ENCODE results near the gene TMEM89. TPM values are rescaled to one million over a fixed set of nuclear protein-coding genes. Genes with fewer than 3 reads are reported as not detected.

TMEM89 gene
- total RNA-seq, 1 experiment from 2014 or later = not detected

- intact Hi-C loops (cut with micrococcal nuclease) = no loop called here
- no peaks in the 10 kb centered on the region for H3K27me3 Mint-ChIP-seq (ENCODE audit: insufficient read depth, unreplicated experiment)
- DNase-seq (ENCODE audit: unreplicated experiment) = no peak
- no peak overlapping the region for H3K27ac Mint-ChIP-seq (ENCODE audit: low read depth, unreplicated experiment)
- BruUV-seq (replicated peaks) = no TSS peak
- H3K4me3 Mint-ChIP-seq (ENCODE audit: unreplicated experiment) = no peak overlapping the region
- no peak for TF ChIP-seq CTCF (IDR thresholded peaks at IDR 0.05; ENCODE audit: unreplicated experiment)
- no peaks in the 10 kb centered on the region for H3K4me1 Mint-ChIP-seq (ENCODE audit: insufficient read depth, unreplicated experiment)
- CTCF ChIA-PET = interaction anchor here (0.6 kb wide), 1 partner anchor 192 kb away, joined by 3 read pairs; no protein-coding TSS in a partner anchor
- peaks cover 15% of the 10 kb centered on the region for H3K36me3 Mint-ChIP-seq (ENCODE audit: insufficient read depth, unreplicated experiment)
- POLR2A ChIA-PET = no interaction called here
- H3K9me3 Mint-ChIP-seq (ENCODE audit: unreplicated experiment) = no peaks in the 10 kb centered on the region
These were observed 21.0 kb upstream of the TMEM89 start for GRCh38 chr3:48642605-48643004.

- Mint-ChIP-seq H3K4me3 (ENCODE audit: unreplicated experiment) (no peak overlapping the region), H3K36me3 (ENCODE audit: insufficient read depth, unreplicated experiment) (peaks cover 15% of the 10 kb centered on the region), H3K27ac (ENCODE audit: low read depth, unreplicated experiment) (no peak overlapping the region), H3K9me3 (ENCODE audit: unreplicated experiment) (no peaks in the 10 kb centered on the region), H3K4me1 (ENCODE audit: insufficient read depth, unreplicated experiment) (no peaks in the 10 kb centered on the region), H3K27me3 (ENCODE audit: insufficient read depth, unreplicated experiment) (no peaks in the 10 kb centered on the region)
- ChIA-PET CTCF (interaction anchor here (0.7 kb wide), 1 partner anchor 40 kb away, joined by 3 read pairs; no protein-coding TSS in a partner anchor), POLR2A (interaction anchor here (0.6 kb wide), 1 partner anchor 74 kb away, joined by 3 read pairs; no protein-coding TSS in a partner anchor)
- no TSS peak for BruUV-seq (replicated peaks)
- no peak for DNase-seq (ENCODE audit: unreplicated experiment)
- intact Hi-C loops (cut with micrococcal nuclease) = no loop called here
- TF ChIP-seq CTCF (IDR thresholded peaks at IDR 0.05; ENCODE audit: unreplicated experiment) = no peak
These were observed 19.8 kb upstream of the TMEM89 start for GRCh38 chr3:48641396-48641795.

GRCh38 chr3:48639944-48640606 is 18.5 kb upstream of the TMEM89 start:
- Mint-ChIP-seq H3K36me3 (ENCODE audit: insufficient read depth, unreplicated experiment) (peaks cover 13% of the 10 kb centered on the region), H3K4me1 (ENCODE audit: insufficient read depth, unreplicated experiment) (no peaks in the 10 kb centered on the region), H3K4me3 (ENCODE audit: unreplicated experiment) (no peak overlapping the region), H3K27me3 (ENCODE audit: insufficient read depth, unreplicated experiment) (no peaks in the 10 kb centered on the region), H3K27ac (ENCODE audit: low read depth, unreplicated experiment) (no peak overlapping the region), H3K9me3 (ENCODE audit: unreplicated experiment) (no peaks in the 10 kb centered on the region)
- no TSS peak for BruUV-seq (replicated peaks)
- POLR2A ChIA-PET = interaction anchor here (0.6 to 1.8 kb wide), 3 partner anchors 23 to 767 kb away, joined by 3 to 5 read pairs (median 4); no protein-coding TSS in a partner anchor
- DNase-seq (ENCODE audit: unreplicated experiment) = no peak
- CTCF ChIA-PET = no interaction called here
- intact Hi-C loops (cut with micrococcal nuclease) = no loop called here
- no peak for TF ChIP-seq CTCF (IDR thresholded peaks at IDR 0.05; ENCODE audit: unreplicated experiment)

- peak overlapping the region; percentile 48 for H3K27ac Mint-ChIP-seq (ENCODE audit: low read depth, unreplicated experiment)
- DNase-seq (ENCODE audit: unreplicated experiment) = no peak
- intact Hi-C loops (cut with micrococcal nuclease) = no loop called here
- peaks cover 10% of the 10 kb centered on the region for H3K4me1 Mint-ChIP-seq (ENCODE audit: insufficient read depth, unreplicated experiment)
- H3K36me3 Mint-ChIP-seq (ENCODE audit: insufficient read depth, unreplicated experiment) = peaks cover 22% of the 10 kb centered on the region
- POLR2A ChIA-PET = no interaction called here
- peak overlapping the region; percentile 28 for H3K4me3 Mint-ChIP-seq (ENCODE audit: unreplicated experiment)
- no peak for TF ChIP-seq CTCF (IDR thresholded peaks at IDR 0.05; ENCODE audit: unreplicated experiment)
- no peaks in the 10 kb centered on the region for H3K9me3 Mint-ChIP-seq (ENCODE audit: unreplicated experiment)
- H3K27me3 Mint-ChIP-seq (ENCODE audit: insufficient read depth, unreplicated experiment) = no peaks in the 10 kb centered on the region
- BruUV-seq (replicated peaks) = no TSS peak
- CTCF ChIA-PET = no interaction called here
These were observed 15.7 kb upstream of the TMEM89 start for GRCh38 chr3:48637305-48637704.
